ENCODE data around the gene RPL10.

RPL10 gene

GRCh38 chrX:154397888-154398667 is at the start of gene RPL10:
Gene RPL10 (plus strand): TSS chrX:154398377. CDS start chrX:154398520, 143 bp downstream.
- peak; percentile 72 to 76 (median 74) for DNase-seq (ENCODE audit: low read depth in 3 of 3, low spot score in 1 of 3)

- DNase-seq (ENCODE audit: low read depth in 3 of 3, low spot score in 1 of 3) = no peak
Observed at GRCh38 chrX:154348646-154349358, 49.4 kb upstream of the RPL10 start.

GRCh38 chrX:154349359-154349935 is 48.7 kb upstream of the RPL10 start:
- no peak for DNase-seq (ENCODE audit: low read depth in 3 of 3, low spot score in 1 of 3)

GRCh38 chrX:154349979-154350378 is 48.2 kb upstream of the RPL10 start:
- no peak for DNase-seq (ENCODE audit: low read depth in 3 of 3, low spot score in 1 of 3)

GRCh38 chrX:154350429-154351182 is 47.6 kb upstream of the RPL10 start:
- no peak for DNase-seq (ENCODE audit: low read depth in 3 of 3, low spot score in 1 of 3)

- no peak for DNase-seq (ENCODE audit: low read depth in 3 of 3, low spot score in 1 of 3)
Observed at GRCh38 chrX:154351183-154352011, 46.8 kb upstream of the RPL10 start.

- no peak for DNase-seq (ENCODE audit: low read depth in 3 of 3, low spot score in 1 of 3)
Observed at GRCh38 chrX:154352012-154352401, 46.2 kb upstream of the RPL10 start.

GRCh38 chrX:154352466-154352865 is 45.7 kb upstream of the RPL10 start:
- DNase-seq (ENCODE audit: low read depth in 3 of 3, low spot score in 1 of 3) = no peak

- no peak for DNase-seq (ENCODE audit: low read depth in 3 of 3, low spot score in 1 of 3)
Observed at GRCh38 chrX:154353172-154353843, 44.9 kb upstream of the RPL10 start.

- no peak for DNase-seq (ENCODE audit: low read depth in 3 of 3, low spot score in 1 of 3)
Observed at GRCh38 chrX:154354013-154354412, 44.2 kb upstream of the RPL10 start.

GRCh38 chrX:154354516-154354915 is 43.7 kb upstream of the RPL10 start:
- no peak for DNase-seq (ENCODE audit: low read depth in 3 of 3, low spot score in 1 of 3)

- DNase-seq (ENCODE audit: low read depth in 3 of 3, low spot score in 1 of 3) = no peak
Observed at GRCh38 chrX:154355094-154355775, 42.9 kb upstream of the RPL10 start.

- DNase-seq (ENCODE audit: low read depth in 3 of 3, low spot score in 1 of 3) = no peak
Observed at GRCh38 chrX:154355776-154356140, 42.4 kb upstream of the RPL10 start.

- no peak for DNase-seq (ENCODE audit: low read depth in 3 of 3, low spot score in 1 of 3)
Observed at GRCh38 chrX:154356596-154356995, 41.6 kb upstream of the RPL10 start.

- no peak for DNase-seq (ENCODE audit: low read depth in 3 of 3, low spot score in 1 of 3)
Observed at GRCh38 chrX:154357205-154357604, 41.0 kb upstream of the RPL10 start.

GRCh38 chrX:154358011-154358410 is 40.2 kb upstream of the RPL10 start:
- DNase-seq (ENCODE audit: low read depth in 3 of 3, low spot score in 1 of 3) = no peak

GRCh38 chrX:154358829-154359228 is 39.3 kb upstream of the RPL10 start:
- DNase-seq (ENCODE audit: low read depth in 3 of 3, low spot score in 1 of 3) = no peak

- DNase-seq (ENCODE audit: low read depth in 3 of 3, low spot score in 1 of 3) = no peak
Observed at GRCh38 chrX:154359362-154360154, 38.6 kb upstream of the RPL10 start.

Data from stimulated activated CD4-positive, alpha-beta T cell treated with anti-CD3 and anti-CD28 coated beads, TNF-alpha, amount 100 ng/mL, for 1 hour (primary cell).